ENCODE results near the gene PARP6. TPM values are rescaled to one million over a fixed set of nuclear protein-coding genes. Genes with fewer than 3 reads are reported as not detected.

The PARP6 gene
- polyA plus RNA-seq, 1 donor from 2014 or later: 218 TPM

- peaks cover 7% of the 10 kb centered on the region for H3K36me3 ChIP-seq (ENCODE audit: insufficient read depth, low read length)
- no peaks in the 10 kb centered on the region for H4K20me1 ChIP-seq (ENCODE audit: insufficient read depth)
- no peak overlapping the region for H3K27ac ChIP-seq (ENCODE audit: low read length)
These were observed 64.7 kb downstream of the PARP6 start for GRCh38 chr15:72207558-72208085.

GRCh38 chr15:72206677-72207000 is 65.7 kb downstream of the PARP6 start:
- Histone ChIP-seq H3K9me3 (ENCODE audit: low read length) (no peaks in the 10 kb centered on the region), H2AFZ (ENCODE audit: low read depth, low read length) (no peak overlapping the region), H3K27me3 (ENCODE audit: insufficient read depth, low read depth, low read length) (no peaks in the 10 kb centered on the region), H3K9ac (ENCODE audit: low read length) (no peak overlapping the region), H3K4me3 (ENCODE audit: low read length) (no peak overlapping the region), H3K79me2 (replicated peaks; ENCODE audit: insufficient read depth, low read length) (no peaks in the 10 kb centered on the region), H4K20me1 (ENCODE audit: insufficient read depth) (no peaks in the 10 kb centered on the region), H3F3A (ENCODE audit: insufficient read depth, low read length, poor library complexity, severe bottlenecking) (no peaks in the 10 kb centered on the region), H3K9me2 (ENCODE audit: insufficient read depth, low read length) (no peaks in the 10 kb centered on the region), H3K4me2 (ENCODE audit: low read length) (no peak overlapping the region), H3K27ac (ENCODE audit: low read length) (no peak overlapping the region), H3K36me3 (ENCODE audit: insufficient read depth, low read length) (peaks cover 9% of the 10 kb centered on the region)
- TF ChIP-seq RAD21 (conservative IDR thresholded peaks at IDR 0.05): no peak
- TF ChIP-seq TAF1 (IDR thresholded peaks at IDR 0.05; ENCODE audit: low read depth): no peak
- no peak for TF ChIP-seq MXI1 (conservative IDR thresholded peaks at IDR 0.05; ENCODE audit: poor library complexity, severe bottlenecking)

More at GRCh38 chr15:72207558-72208085, 64.7 kb downstream of the PARP6 start:
- Histone ChIP-seq H3K27me3 (ENCODE audit: insufficient read depth, low read depth, low read length) (no peaks in the 10 kb centered on the region), H2AFZ (ENCODE audit: low read depth, low read length) (no peak overlapping the region), H3K9ac (ENCODE audit: low read length) (no peak overlapping the region), H3K4me2 (ENCODE audit: low read length) (no peak overlapping the region), H3F3A (ENCODE audit: insufficient read depth, low read length, poor library complexity, severe bottlenecking) (no peaks in the 10 kb centered on the region), H3K4me3 (ENCODE audit: low read length) (no peak overlapping the region), H3K9me2 (ENCODE audit: insufficient read depth, low read length) (no peaks in the 10 kb centered on the region), H3K79me2 (replicated peaks; ENCODE audit: insufficient read depth, low read length) (no peaks in the 10 kb centered on the region), H3K9me3 (ENCODE audit: low read length) (no peaks in the 10 kb centered on the region)
- TF ChIP-seq MXI1 (conservative IDR thresholded peaks at IDR 0.05; ENCODE audit: poor library complexity, severe bottlenecking) (no peak), REST (IDR thresholded peaks at IDR 0.05; ENCODE audit: borderline replicate concordance) (no peak), CTCF (IDR thresholded peaks at IDR 0.05; ENCODE audit: poor library complexity, severe bottlenecking) (no peak), TAF1 (IDR thresholded peaks at IDR 0.05; ENCODE audit: low read depth) (no peak), EP300 (conservative IDR thresholded peaks at IDR 0.05; ENCODE audit: poor library complexity, severe bottlenecking) (no peak), EZH2 (IDR thresholded peaks at IDR 0.05; ENCODE audit: borderline replicate concordance, insufficient read depth, low read length, poor library complexity, severe bottlenecking) (no peak), RAD21 (conservative IDR thresholded peaks at IDR 0.05) (no peak), POLR2AphosphoS5 (IDR thresholded peaks at IDR 0.05) (no peak), SMC3 (conservative IDR thresholded peaks at IDR 0.05; ENCODE audit: poor library complexity) (no peak)

All from neural cell (in vitro differentiated cells).